Thoracic aorta (tissue), 2 donors: Measurements from ENCODE around the gene RAPGEF2. TPM values are rescaled to one million over a fixed set of nuclear protein-coding genes. Genes with fewer than 3 reads are reported as not detected.

ENCODE experiments used
- ATAC-seq: fragments of 150-250 bp; one replicate; pipeline ENCODE4 v1.8.0; 2017; ENCODE audit warnings: low read depth; ENCODE audit not compliant: insufficient number of reproducible peaks, low FRiP score
- DNase-seq: peaks from one replicate; pipeline ENCODE4 v3.0.0-alpha.2; 2020; ENCODE audit warnings: low spot score
- H3K27ac ChIP-seq, 2 donors: fragments of 200-600 bp; sonication (generic); 1 replicate in 1 of 2; 2 replicates in 1 of 2; pipeline ENCODE4 v1.5.1; 2016; ENCODE audit warnings: mild to moderate bottlenecking in 2 of 2, moderate library complexity in 2 of 2
- H3K27me3 ChIP-seq: fragments of 200-600 bp; sonication (generic); replicated peaks from 2 replicates; pipeline ENCODE4 v1.6.0; 2016; ENCODE audit warnings: mild to moderate bottlenecking; ENCODE audit not compliant: insufficient read depth
- H3K36me3 ChIP-seq: fragments of 200-600 bp; sonication (generic); one replicate; pipeline ENCODE4 v1.5.1; 2016
- H3K4me1 ChIP-seq, 2 donors: fragments of 200-600 bp; sonication (generic); 1 replicate in 1 of 2; 2 replicates in 1 of 2; pipeline versions ENCODE4 v1.5.1 to v1.6.0; 2016; ENCODE audit warnings: low read depth in 2 of 2, mild to moderate bottlenecking in 1 of 2; ENCODE audit not compliant: control insufficient read depth in 1 of 2
- H3K4me3 ChIP-seq: fragments of 200-600 bp; sonication (generic); 2 replicates; pipeline ENCODE4 v1.5.1; 2016; ENCODE audit warnings: mild to moderate bottlenecking
- H3K9me3 ChIP-seq: fragments of 200-600 bp; sonication (generic); 2 replicates; pipeline ENCODE4 v1.5.1; 2016
- CTCF ChIP-seq: fragments of 200-600 bp; sonication (generic); IDR thresholded peaks from one replicate; pipeline ENCODE4 v1.5.1; 2019; ENCODE audit warnings: antibody characterized with exemption
- total RNA-seq, 2 donors: library from RNA; depleted of rRNA; stranded (reverse); fragments of >200 nt; gene quantifications; one replicate each; pipeline versions ENCODE4 v1.1.0 to v1.2.3, GENCODE V29; 2016

RAPGEF2 gene
- total RNA-seq, 2 donors from 2014 or later: 63.0 to 63.6 TPM

- TF ChIP-seq CTCF: no peak
- Histone ChIP-seq H3K4me3 (no peak overlapping the region), H3K27ac (no peak overlapping the region), H3K27me3 (no peaks in the 10 kb centered on the region), H3K4me1 (no peaks in the 10 kb centered on the region), H3K36me3 (peaks cover 32% of the 10 kb centered on the region), H3K9me3 (no peaks in the 10 kb centered on the region)
- ATAC-seq (no peak), DNase-seq (no peak)
These were observed 243.8 kb downstream of the RAPGEF2 start for GRCh38 chr4:159346681-159347080.

DNA sequence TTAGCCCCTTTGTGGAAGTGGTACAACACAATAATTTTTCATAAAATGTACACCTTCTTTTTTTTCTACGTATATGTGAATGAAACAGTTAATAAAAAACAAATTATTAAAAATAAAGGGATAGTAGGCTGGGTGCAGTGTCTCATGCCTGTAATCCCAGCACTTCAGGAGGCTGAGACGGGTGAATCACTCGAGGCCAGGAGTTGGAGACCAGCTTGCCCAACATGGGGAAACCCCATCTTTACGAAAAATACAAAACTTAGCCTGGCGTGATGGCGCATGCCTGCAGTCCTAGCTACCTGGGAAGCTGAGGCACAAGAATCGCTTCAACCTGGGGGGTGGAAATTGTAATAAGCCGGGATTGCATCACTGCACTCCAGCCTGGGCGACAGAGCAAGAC is 244.9 kb downstream of the RAPGEF2 start:
- H3K36me3 ChIP-seq: peaks cover 27% of the 10 kb centered on the region
- no peaks in the 10 kb centered on the region for H3K27me3 ChIP-seq
- ATAC-seq (no peak), DNase-seq (no peak)
- no peaks in the 10 kb centered on the region for H3K4me1 ChIP-seq
- H3K27ac ChIP-seq: no peak overlapping the region
- TF ChIP-seq CTCF: no peak
- H3K4me3 ChIP-seq: no peak overlapping the region
- no peaks in the 10 kb centered on the region for H3K9me3 ChIP-seq

DNA sequence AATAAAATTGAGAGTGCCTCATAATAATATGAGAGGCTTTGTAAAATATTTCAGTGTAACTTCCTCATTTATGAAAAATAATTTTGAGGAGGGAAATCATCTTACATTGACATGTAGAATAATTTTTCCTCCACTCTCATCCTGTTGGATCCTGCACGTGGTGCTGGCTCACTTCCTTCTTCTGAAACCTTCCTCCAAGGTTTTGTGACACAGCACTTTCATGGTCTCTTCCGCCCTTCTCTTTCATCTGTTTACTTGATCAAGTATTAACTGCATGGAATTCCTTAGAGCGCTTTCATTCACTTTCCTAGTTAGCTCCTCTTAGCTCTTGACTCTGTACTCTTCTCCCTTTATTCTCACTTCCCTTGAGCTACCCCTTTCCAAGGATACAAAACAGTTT is 246.5 kb downstream of the RAPGEF2 start:
- Histone ChIP-seq H3K27ac (no peak overlapping the region), H3K4me1 (no peaks in the 10 kb centered on the region), H3K4me3 (no peak overlapping the region), H3K36me3 (peaks cover 26% of the 10 kb centered on the region), H3K9me3 (no peaks in the 10 kb centered on the region), H3K27me3 (no peaks in the 10 kb centered on the region)
- no peak for DNase-seq
- no peak for ATAC-seq
- no peak for TF ChIP-seq CTCF

DNA sequence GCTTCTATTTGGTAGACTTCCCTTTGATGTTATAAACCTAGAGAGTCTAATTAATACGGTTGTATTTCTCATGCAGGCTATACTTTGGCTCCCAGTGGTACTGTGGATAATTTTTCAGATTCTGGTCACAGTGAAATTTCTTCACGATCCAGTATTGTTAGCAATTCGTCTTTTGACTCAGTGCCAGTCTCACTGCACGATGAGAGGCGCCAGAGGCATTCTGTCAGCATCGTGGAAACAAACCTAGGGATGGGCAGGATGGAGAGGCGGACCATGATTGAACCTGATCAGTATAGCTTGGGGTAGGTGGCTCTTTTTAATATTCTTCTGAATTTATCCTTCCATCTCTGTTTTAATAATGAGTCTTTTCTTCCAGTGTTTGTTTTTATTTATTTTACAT is 249.7 kb downstream of the RAPGEF2 start:
- no peak overlapping the region for H3K4me3 ChIP-seq
- H3K36me3 ChIP-seq: peaks cover 18% of the 10 kb centered on the region
- ATAC-seq: no peak
- no peak for DNase-seq
- no peak for TF ChIP-seq CTCF
- no peak overlapping the region for H3K27ac ChIP-seq
- no peaks in the 10 kb centered on the region for H3K27me3 ChIP-seq
- H3K9me3 ChIP-seq: no peaks in the 10 kb centered on the region
- no peaks in the 10 kb centered on the region for H3K4me1 ChIP-seq

DNA sequence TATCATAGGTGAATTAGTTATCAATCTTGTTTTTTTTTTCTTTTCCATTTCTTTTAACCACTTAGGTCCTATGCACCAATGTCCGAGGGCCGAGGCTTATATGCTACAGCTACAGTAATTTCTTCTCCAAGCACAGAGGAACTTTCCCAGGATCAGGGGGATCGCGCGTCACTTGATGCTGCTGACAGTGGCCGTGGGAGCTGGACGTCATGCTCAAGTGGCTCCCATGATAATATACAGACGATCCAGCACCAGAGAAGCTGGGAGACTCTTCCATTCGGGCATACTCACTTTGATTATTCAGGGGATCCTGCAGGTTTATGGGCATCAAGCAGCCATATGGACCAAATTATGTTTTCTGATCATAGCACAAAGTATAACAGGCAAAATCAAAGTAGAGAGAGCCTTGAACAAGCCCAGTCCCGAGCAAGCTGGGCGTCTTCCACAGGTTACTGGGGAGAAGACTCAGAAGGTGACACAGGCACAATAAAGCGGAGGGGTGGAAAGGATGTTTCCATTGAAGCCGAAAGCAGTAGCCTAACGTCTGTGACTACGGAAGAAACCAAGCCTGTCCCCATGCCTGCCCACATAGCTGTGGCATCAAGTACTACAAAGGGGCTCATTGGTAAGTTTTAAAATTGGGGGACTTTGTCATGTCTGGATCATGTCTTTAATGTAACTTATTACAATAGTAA is 250.7 kb downstream of the RAPGEF2 start:
- Histone ChIP-seq H3K27ac (no peak overlapping the region), H3K36me3 (peaks cover 19% of the 10 kb centered on the region), H3K9me3 (no peaks in the 10 kb centered on the region), H3K4me3 (no peak overlapping the region), H3K4me1 (no peaks in the 10 kb centered on the region), H3K27me3 (no peaks in the 10 kb centered on the region)
- ATAC-seq (no peak), DNase-seq (no peak)
- TF ChIP-seq CTCF: no peak
